Activated CD8-positive, alpha-beta T cell treated with anti-CD3 and anti-CD28 coated beads for 36 hours (primary cell): ENCODE measurements around the gene SKAP1. TPM values are rescaled to one million over a fixed set of nuclear protein-coding genes. Genes with fewer than 3 reads are reported as not detected.

ENCODE experiments used
- ATAC-seq: fragments of 200-7000 bp; cut with Tn5 transposase; one replicate; pipeline ENCODE4 v1.10.0; 2021; ENCODE audit warnings: mild to moderate bottlenecking, moderate library complexity
- CTCF ChIA-PET: fragments of 350-600 bp; sonication (Branson Sonifier 250); formaldehyde crosslinking; loops from one replicate; lab custom pipeline; 2021; ENCODE audit warnings: antibody characterized with exemption; lab: Charles Lee
- POLR2A ChIA-PET: fragments of 350-600 bp; sonication (Branson Sonifier 250); formaldehyde crosslinking; loops from one replicate; lab custom pipeline; 2021; ENCODE audit warnings: antibody characterized with exemption; lab: Charles Lee
- DNase-seq: peaks from one replicate; pipeline ENCODE4 v3.0.0-alpha.2; 2020
- H3K27ac Mint-ChIP-seq: one replicate; pipeline ENCODE4 v1.8.0; 2021; ENCODE audit warnings: mild to moderate bottlenecking, mixed read lengths
- H3K27me3 Mint-ChIP-seq: one replicate; pipeline ENCODE4 v1.8.0; 2021; ENCODE audit warnings: mixed read lengths
- H3K36me3 Mint-ChIP-seq: one replicate; pipeline ENCODE4 v1.8.0; 2021; ENCODE audit warnings: low read depth, mixed read lengths
- H3K4me1 Mint-ChIP-seq: one replicate; pipeline ENCODE4 v1.8.0; 2021; ENCODE audit warnings: low read depth, mixed read lengths
- H3K4me3 Mint-ChIP-seq: one replicate; pipeline ENCODE4 v1.8.0; 2021; ENCODE audit warnings: mild to moderate bottlenecking, moderate library complexity, mixed read lengths
- H3K9me3 Mint-ChIP-seq: one replicate; pipeline ENCODE4 v1.8.0; 2021; ENCODE audit warnings: mixed read lengths
- intact Hi-C: fragments of 100-400 bp; cut with micrococcal nuclease; formaldehyde crosslinking; loops from one replicate; pipeline ENCODE4 v1.10.0; 2022
- total RNA-seq, 2 experiments: library from RNA; stranded (reverse); gene quantifications; one replicate each; pipeline ENCODE4 v1.2.3, GENCODE V29; 2021
- TF ChIP-seq, protein P1 (sequence below): fragments of 200-600 bp; IDR thresholded peaks from one replicate; pipeline ENCODE4 v1.8.0; 2022; ENCODE audit warnings: antibody characterized with exemption, mild to moderate bottlenecking

SKAP1 gene
- total RNA-seq, 2 experiments from 2014 or later, result 73.9 to 81.3 TPM

DNA sequence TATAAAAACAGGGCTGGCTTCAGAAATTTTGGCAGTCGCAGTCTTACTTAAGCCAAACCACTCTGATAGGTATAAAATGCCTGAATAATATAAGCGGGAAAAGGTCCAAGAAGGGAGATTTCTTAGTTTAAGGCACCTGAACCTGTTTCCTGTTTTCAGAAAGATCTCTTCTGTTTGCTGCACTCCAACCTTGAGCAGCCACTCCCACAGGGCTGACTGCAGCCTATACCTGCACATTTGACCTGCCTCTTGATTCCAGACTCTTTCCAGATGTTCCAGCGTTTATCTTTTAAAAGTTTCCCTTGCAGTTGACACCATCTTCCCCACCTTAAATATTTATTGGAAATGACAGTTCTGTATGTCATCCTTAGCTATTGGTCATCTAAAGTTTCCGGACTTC is 132.2 kb downstream of the SKAP1 start:
- POLR2A ChIA-PET, result interaction anchor here (0.6 kb wide), 1 partner anchor 297 kb away, joined by 4 read pairs; no protein-coding TSS in a partner anchor
- intact Hi-C loops, result no loop called here
- CTCF ChIA-PET, result interaction anchor here (2.0 kb wide), 1 partner anchor 10 kb away, joined by 8 read pairs; no protein-coding TSS in a partner anchor

GRCh38 chr17:48296453-48296852 is 133.6 kb downstream of the SKAP1 start:
- Mint-ChIP-seq H3K36me3 (peaks cover 8% of the 10 kb centered on the region), H3K4me1 (peaks cover 74% of the 10 kb centered on the region), H3K27me3 (no peaks in the 10 kb centered on the region), H3K27ac (peak overlapping the region; percentile 73), H3K9me3 (no peaks in the 10 kb centered on the region), H3K4me3 (no peak overlapping the region)
- CTCF ChIA-PET, result interaction anchor here (2.2 to 6.4 kb wide), 3 partner anchors 12 to 297 kb away, joined by 6 to 27 read pairs (median 11); partner anchors contain the start of gene HOXB5
- TF ChIP-seq, protein P1, sequence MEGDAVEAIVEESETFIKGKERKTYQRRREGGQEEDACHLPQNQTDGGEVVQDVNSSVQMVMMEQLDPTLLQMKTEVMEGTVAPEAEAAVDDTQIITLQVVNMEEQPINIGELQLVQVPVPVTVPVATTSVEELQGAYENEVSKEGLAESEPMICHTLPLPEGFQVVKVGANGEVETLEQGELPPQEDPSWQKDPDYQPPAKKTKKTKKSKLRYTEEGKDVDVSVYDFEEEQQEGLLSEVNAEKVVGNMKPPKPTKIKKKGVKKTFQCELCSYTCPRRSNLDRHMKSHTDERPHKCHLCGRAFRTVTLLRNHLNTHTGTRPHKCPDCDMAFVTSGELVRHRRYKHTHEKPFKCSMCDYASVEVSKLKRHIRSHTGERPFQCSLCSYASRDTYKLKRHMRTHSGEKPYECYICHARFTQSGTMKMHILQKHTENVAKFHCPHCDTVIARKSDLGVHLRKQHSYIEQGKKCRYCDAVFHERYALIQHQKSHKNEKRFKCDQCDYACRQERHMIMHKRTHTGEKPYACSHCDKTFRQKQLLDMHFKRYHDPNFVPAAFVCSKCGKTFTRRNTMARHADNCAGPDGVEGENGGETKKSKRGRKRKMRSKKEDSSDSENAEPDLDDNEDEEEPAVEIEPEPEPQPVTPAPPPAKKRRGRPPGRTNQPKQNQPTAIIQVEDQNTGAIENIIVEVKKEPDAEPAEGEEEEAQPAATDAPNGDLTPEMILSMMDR, result no peak
- no peak for ATAC-seq
- POLR2A ChIA-PET, result no interaction called here
- no peak for DNase-seq
- intact Hi-C loops, result no loop called here

More for the DNA sequence above, 132.2 kb downstream of the SKAP1 start:
- Mint-ChIP-seq H3K36me3 (peaks cover 8% of the 10 kb centered on the region), H3K4me1 (peaks cover 76% of the 10 kb centered on the region), H3K27me3 (no peaks in the 10 kb centered on the region), H3K27ac (peak overlapping the region; percentile 81), H3K9me3 (no peaks in the 10 kb centered on the region), H3K4me3 (no peak overlapping the region)
- TF ChIP-seq, protein P1, result no peak
- DNase-seq (no peak), ATAC-seq (no peak)

GRCh38 chr17:48295362-48296288 is 134.4 kb downstream of the SKAP1 start:
- Mint-ChIP-seq H3K9me3 (no peaks in the 10 kb centered on the region), H3K36me3 (peaks cover 11% of the 10 kb centered on the region), H3K27ac (peak overlapping the region; percentile 97), H3K27me3 (no peaks in the 10 kb centered on the region), H3K4me3 (peak overlapping the region; percentile 74), H3K4me1 (peaks cover 67% of the 10 kb centered on the region)
- CTCF ChIA-PET, result interaction anchor here (0.7 to 6.4 kb wide), 8 partner anchors 12 to 323 kb away, joined by 3 to 27 read pairs (median 4); partner anchors contain the start of gene HOXB5
- intact Hi-C loops, result no loop called here
- DNase-seq (no peak), ATAC-seq (peak; percentile 62)
- TF ChIP-seq, protein P1, result no peak
- POLR2A ChIA-PET, result interaction anchor here (0.6 kb wide), 1 partner anchor 64 kb away, joined by 3 read pairs; no protein-coding TSS in a partner anchor

GRCh38 chr17:48294806-48295361 is 135.1 kb downstream of the SKAP1 start:
- ChIA-PET POLR2A (interaction anchor here (0.6 kb wide), 1 partner anchor 63 kb away, joined by 3 read pairs; no protein-coding TSS in a partner anchor), CTCF (interaction anchor here (0.7 to 6.4 kb wide), 11 partner anchors 13 to 384 kb away, joined by 3 to 27 read pairs (median 6); partner anchors contain the start of gene HOXB5)
- ATAC-seq (peak; percentile 45), DNase-seq (peak; percentile 15)
- peaks cover 63% of the 10 kb centered on the region for H3K4me1 Mint-ChIP-seq
- TF ChIP-seq, protein P1, result no peak
- H3K27ac Mint-ChIP-seq, result peak overlapping the region; percentile 97
- no peaks in the 10 kb centered on the region for H3K9me3 Mint-ChIP-seq
- H3K36me3 Mint-ChIP-seq, result peaks cover 11% of the 10 kb centered on the region
- intact Hi-C loops, result no loop called here
- H3K4me3 Mint-ChIP-seq, result peak overlapping the region; percentile 74
- no peaks in the 10 kb centered on the region for H3K27me3 Mint-ChIP-seq
